Liver (tissue), 2 donors: ENCODE results near the gene PDE4D.

Source experiments
- EGR1 ChIP-seq, 2 donors: IDR thresholded peaks; 2 replicates each; pipeline ENCODE4 v1.6.1; 2016 to 2018; ENCODE audit warnings: antibody characterized with exemption in 2 of 2, low read depth in 2 of 2
- HNF4A ChIP-seq, 2 donors: conservative IDR thresholded peaks; 2 replicates each; pipeline ENCODE4 v1.6.1; 2016; ENCODE audit warnings: antibody characterized with exemption in 2 of 2, mild to moderate bottlenecking in 2 of 2
- donor health status: healthy.

- TF ChIP-seq EGR1 (IDR thresholded peaks at IDR 0.05; ENCODE audit: low read depth in 2 of 2): no peak
- TF ChIP-seq HNF4A (conservative IDR thresholded peaks at IDR 0.05): no peak
Observed at GRCh38 chr5:59005934-59006701, 887.4 kb downstream of the PDE4D start.
